Fibroblast of pulmonary artery (primary cell): ENCODE measurements around the gene SLC6A4.
A peak's percentile ranks its signal among the peaks of the same experiment; 100 is the strongest.

ENCODE experiments used
- DNase-seq: peaks from one replicate; pipeline ENCODE4 v3.0.0-alpha.2; 2010; ENCODE audit warnings: low read depth
- H3K4me3 ChIP-seq: replicated peaks from 2 replicates; pipeline ENCODE4 v1.5.1; 2011; ENCODE audit warnings: low read depth, mild to moderate bottlenecking, control low read depth, low read length, moderate library complexity
- CTCF ChIP-seq: IDR thresholded peaks from 2 replicates; pipeline ENCODE4 v1.5.1; 2011; ENCODE audit warnings: mild to moderate bottlenecking, control low read depth, low read length, inconsistent platforms; ENCODE audit errors: missing control alignments

Gene SLC6A4

GRCh38 chr17:30235386-30236296, at the start of gene SLC6A4:
SLC6A4 (minus strand) TSS chr17:30235697; CDS start chr17:30221958, 13,739 bp downstream.
- no peak for TF ChIP-seq CTCF
- peak within 1 kb of the TSS; percentile 49 for H3K4me3 ChIP-seq
- DNase-seq = peak; percentile 14

GRCh38 chr17:30279156-30279555, 43.7 kb upstream of the SLC6A4 start:
- TF ChIP-seq CTCF = no peak
- no peak for DNase-seq
- H3K4me3 ChIP-seq = no peak overlapping the region

GRCh38 chr17:30278032-30278431, 42.5 kb upstream of the SLC6A4 start:
- peak; percentile 72 for TF ChIP-seq CTCF
- peak; percentile 84 for DNase-seq
- H3K4me3 ChIP-seq = no peak overlapping the region

GRCh38 chr17:30275911-30276310, 40.4 kb upstream of the SLC6A4 start:
- no peak for TF ChIP-seq CTCF
- DNase-seq = no peak
- no peak overlapping the region for H3K4me3 ChIP-seq

- no peak for DNase-seq
- TF ChIP-seq CTCF = no peak
- H3K4me3 ChIP-seq = no peak overlapping the region
Measured at GRCh38 chr17:30274887-30275286, 39.4 kb upstream of the SLC6A4 start.

GRCh38 chr17:30273373-30273772, 37.9 kb upstream of the SLC6A4 start:
- DNase-seq = peak; percentile 20

More at GRCh38 chr17:30273373-30273772, 37.9 kb upstream of the SLC6A4 start:
- H3K4me3 ChIP-seq = no peak overlapping the region
- TF ChIP-seq CTCF = no peak
